H9 (cell line): ENCODE measurements around the gene KCNIP4. TPM values are rescaled to one million over a fixed set of nuclear protein-coding genes. Genes with fewer than 3 reads are reported as not detected.

Experiments used
- DNase-seq: peaks from one replicate; pipeline ENCODE4 v3.0.0-alpha.2; 2017
- H2AFZ ChIP-seq: one replicate; pipeline ENCODE4 v1.6.1; 2013; ENCODE audit warnings: mild to moderate bottlenecking, low read length, control low read depth, moderate library complexity
- H2AK5ac ChIP-seq: 2 replicates; pipeline ENCODE4 v1.6.1; 2013; ENCODE audit warnings: low read length, control low read depth, mixed read lengths; ENCODE audit not compliant: insufficient read length
- H2BK120ac ChIP-seq: one replicate; pipeline ENCODE4 v1.6.1; 2013; ENCODE audit warnings: low read depth, mild to moderate bottlenecking, low read length, control low read depth, inconsistent platforms; ENCODE audit not compliant: poor library complexity, severe bottlenecking
- H2BK12ac ChIP-seq: 2 replicates; pipeline ENCODE4 v1.6.1; 2013; ENCODE audit warnings: low read length, control low read depth, mixed read lengths, low read depth; ENCODE audit not compliant: insufficient read length
- H2BK15ac ChIP-seq: 2 replicates; pipeline ENCODE4 v1.6.1; 2013; ENCODE audit warnings: low read depth, low read length, control low read depth
- H2BK20ac ChIP-seq: one replicate; pipeline ENCODE4 v1.6.1; 2013; ENCODE audit warnings: low read depth, mild to moderate bottlenecking, low read length, control low read depth, inconsistent platforms; ENCODE audit not compliant: poor library complexity, severe bottlenecking
- H2BK5ac ChIP-seq: 2 replicates; pipeline ENCODE4 v1.6.1; 2013; ENCODE audit warnings: low read length, control low read depth, mixed read lengths; ENCODE audit not compliant: insufficient read length
- H3K14ac ChIP-seq: 2 replicates; pipeline ENCODE4 v1.6.1; 2013; ENCODE audit warnings: low read length, control low read depth; ENCODE audit not compliant: insufficient read depth
- H3K18ac ChIP-seq: 2 replicates; pipeline ENCODE4 v1.6.1; 2013; ENCODE audit warnings: low read depth, mild to moderate bottlenecking, mixed read lengths, low read length, control low read depth; ENCODE audit not compliant: insufficient read length
- H3K23ac ChIP-seq: 2 replicates; pipeline ENCODE4 v1.6.1; 2013; ENCODE audit warnings: low read length, control low read depth, mixed read lengths, low read depth; ENCODE audit not compliant: insufficient read length
- H3K23me2 ChIP-seq: 2 replicates; pipeline ENCODE4 v1.6.1; 2013; ENCODE audit warnings: low read depth, mild to moderate bottlenecking, mixed read lengths, low read length, control low read depth; ENCODE audit not compliant: insufficient read length, poor library complexity, severe bottlenecking
- H3K27ac ChIP-seq: 2 replicates; pipeline ENCODE4 v1.5.1; 2013; ENCODE audit warnings: low read length, control low read depth, mixed read lengths, low read depth; ENCODE audit not compliant: insufficient read length
- H3K27me3 ChIP-seq: 2 replicates; pipeline ENCODE4 v1.6.1; 2013; ENCODE audit warnings: low read length, control low read depth, inconsistent platforms; ENCODE audit not compliant: insufficient read depth
- H3K4ac ChIP-seq: 2 replicates; pipeline ENCODE4 v1.6.1; 2013; ENCODE audit warnings: low read depth, mild to moderate bottlenecking, control low read depth, inconsistent platforms, low read length, moderate library complexity
- H3K4me1 ChIP-seq: 2 replicates; pipeline ENCODE4 v1.6.1; 2013; ENCODE audit warnings: low read length, control low read depth, inconsistent platforms; ENCODE audit not compliant: insufficient read depth
- H3K4me2 ChIP-seq: 2 replicates; pipeline ENCODE4 v1.6.1; 2013; ENCODE audit warnings: low read length, control low read depth, mixed read lengths; ENCODE audit not compliant: insufficient read length, insufficient read depth
- H3K56ac ChIP-seq: 2 replicates; pipeline ENCODE4 v1.6.1; 2013; ENCODE audit warnings: low read depth, mild to moderate bottlenecking, mixed read lengths, low read length, control low read depth; ENCODE audit not compliant: insufficient read length
- H3K79me1 ChIP-seq: 2 replicates; pipeline ENCODE4 v1.6.1; 2013; ENCODE audit warnings: low read depth, mild to moderate bottlenecking, moderate library complexity, low read length, control low read depth, inconsistent platforms; ENCODE audit not compliant: insufficient read depth, poor library complexity, severe bottlenecking
- H3K79me2 ChIP-seq: 2 replicates; pipeline ENCODE4 v1.6.1; 2013; ENCODE audit warnings: low read length, control low read depth, inconsistent platforms; ENCODE audit not compliant: insufficient read depth
- H3K9ac ChIP-seq: 2 replicates; pipeline ENCODE4 v1.6.1; 2013; ENCODE audit warnings: low read length, control low read depth, mixed read lengths; ENCODE audit not compliant: insufficient read length; ENCODE audit errors: extremely low read depth
- H3K9me3 ChIP-seq: one replicate; pipeline ENCODE4 v1.6.1; 2013; ENCODE audit warnings: low read depth, low read length, inconsistent platforms; ENCODE audit not compliant: control insufficient read depth
- H3T11ph ChIP-seq: one replicate; pipeline ENCODE4 v1.6.1; 2013; ENCODE audit warnings: mild to moderate bottlenecking, low read length, control low read depth, inconsistent platforms
- H4K20me1 ChIP-seq: one replicate; pipeline ENCODE4 v1.6.1; 2013; ENCODE audit not compliant: control insufficient read depth, insufficient read length, insufficient read depth
- H4K5ac ChIP-seq: 2 replicates; pipeline ENCODE4 v1.6.1; 2013; ENCODE audit warnings: low read depth, mild to moderate bottlenecking, mixed read lengths, low read length, control low read depth; ENCODE audit not compliant: insufficient read length
- H4K8ac ChIP-seq: replicated peaks from 2 replicates; pipeline ENCODE4 v1.6.1; 2013; ENCODE audit warnings: low read length, control low read depth, mixed read lengths, low read depth; ENCODE audit not compliant: insufficient read length
- H4K91ac ChIP-seq: 2 replicates; pipeline ENCODE4 v1.6.1; 2013; ENCODE audit warnings: low read depth, mild to moderate bottlenecking, moderate library complexity, mixed read lengths, low read length, control low read depth; ENCODE audit not compliant: insufficient read length
- H3K27ac Mint-ChIP-seq, 3 experiments: 2 replicates in 2 of 3; 3 replicates in 1 of 3; pipeline ENCODE4 v1.8.0; 2020 to 2021; ENCODE audit warnings: mixed read lengths in 3 of 3, mild to moderate bottlenecking in 1 of 3, moderate library complexity in 1 of 3
- H3K27me3 Mint-ChIP-seq: 2 replicates; pipeline ENCODE4 v1.8.0; 2021; ENCODE audit warnings: low read depth, mild to moderate bottlenecking, moderate library complexity, mixed read lengths
- H3K36me3 Mint-ChIP-seq, 3 experiments: 2 replicates in 2 of 3; 3 replicates in 1 of 3; pipeline ENCODE4 v1.8.0; 2020 to 2021; ENCODE audit warnings: low read depth in 3 of 3, mixed read lengths in 3 of 3; ENCODE audit not compliant: insufficient read depth in 1 of 3
- H3K4me1 Mint-ChIP-seq, 2 experiments: 2 replicates each; pipeline ENCODE4 v1.8.0; 2020; ENCODE audit warnings: mixed read lengths in 2 of 2
- H3K4me3 Mint-ChIP-seq, 2 experiments: 2 replicates in 1 of 2; 3 replicates in 1 of 2; pipeline ENCODE4 v1.8.0; 2020 to 2021; ENCODE audit warnings: mild to moderate bottlenecking in 2 of 2, mixed read lengths in 2 of 2, moderate library complexity in 1 of 2
- H3K9me3 Mint-ChIP-seq, 2 experiments: 2 replicates in 1 of 2; 3 replicates in 1 of 2; pipeline ENCODE4 v1.8.0; 2020; ENCODE audit warnings: mild to moderate bottlenecking in 2 of 2, mixed read lengths in 2 of 2, moderate library complexity in 1 of 2
- WGBS: extraction: QIAGEN DNeasy Blood & Tissue Kit; methylation state at CpG from one replicate; pipeline ENCODE4 v1.1.7; 2013; ENCODE audit warnings: missing lambda C conversion rate, low lambda C conversion rate, mixed read lengths; ENCODE audit not compliant: insufficient read length; ENCODE audit errors: extremely low coverage; 5-methylcytosine and 5-hydroxymethylcytosine counted together
- total RNA-seq: library from RNA; stranded (reverse); gene quantifications from 2 replicates; pipeline ENCODE4 v1.2.1, GENCODE V29; 2021
- TF ChIP-seq, protein P1 (sequence below): fragments of 200-600 bp; sonication (generic); conservative IDR thresholded peaks from 3 replicates; pipeline ENCODE4 v1.8.0; 2021; ENCODE audit warnings: antibody characterized with exemption, mild to moderate bottlenecking

Gene KCNIP4
- total RNA-seq, 1 experiment from 2014 or later = not detected

DNA sequence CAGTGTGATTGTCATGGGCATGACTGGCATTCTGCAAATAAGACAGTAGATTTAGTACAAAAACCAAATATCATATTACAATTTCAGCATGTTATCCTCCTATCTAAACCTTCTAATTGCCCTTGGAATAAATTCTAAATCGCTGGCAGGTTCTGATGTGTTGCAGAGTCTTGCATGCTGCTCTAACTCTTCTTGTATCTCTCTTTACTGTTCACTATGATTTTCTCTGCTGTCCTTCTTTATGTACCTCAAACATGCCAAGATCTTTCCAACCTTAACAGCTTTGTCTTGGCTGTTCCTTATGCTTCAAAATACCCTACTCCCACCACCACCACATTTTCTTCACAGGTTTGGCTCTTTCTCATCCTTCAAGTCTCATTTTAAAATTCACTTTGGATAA is 43.0 kb upstream of the KCNIP4 start:
- H3K27ac Mint-ChIP-seq = no peak overlapping the region
- H2AFZ ChIP-seq = no peak overlapping the region
- no peak overlapping the region for H2AK5ac ChIP-seq
- H3K4ac ChIP-seq = no peak overlapping the region
- H3T11ph ChIP-seq = no peak overlapping the region
- H2BK20ac ChIP-seq = no peak overlapping the region
- no peaks in the 10 kb centered on the region for H3K9me3 ChIP-seq
- no peak overlapping the region for H3K14ac ChIP-seq
- H3K79me2 ChIP-seq = no peaks in the 10 kb centered on the region
- H2BK120ac ChIP-seq = no peak overlapping the region
- H2BK15ac ChIP-seq = no peak overlapping the region
- H3K36me3 Mint-ChIP-seq = peaks cover 1 to 17% (median 5%) of the 10 kb centered on the region in 3 experiments; a peak in 5 of 7 replicates
- H3K23me2 ChIP-seq = no peaks in the 10 kb centered on the region
- no peak overlapping the region for H2BK12ac ChIP-seq
- H3K18ac ChIP-seq = no peak overlapping the region
- no peak overlapping the region for H4K91ac ChIP-seq
- H3K79me1 ChIP-seq = no peaks in the 10 kb centered on the region
- no peak for DNase-seq
- TF ChIP-seq, protein P1, sequence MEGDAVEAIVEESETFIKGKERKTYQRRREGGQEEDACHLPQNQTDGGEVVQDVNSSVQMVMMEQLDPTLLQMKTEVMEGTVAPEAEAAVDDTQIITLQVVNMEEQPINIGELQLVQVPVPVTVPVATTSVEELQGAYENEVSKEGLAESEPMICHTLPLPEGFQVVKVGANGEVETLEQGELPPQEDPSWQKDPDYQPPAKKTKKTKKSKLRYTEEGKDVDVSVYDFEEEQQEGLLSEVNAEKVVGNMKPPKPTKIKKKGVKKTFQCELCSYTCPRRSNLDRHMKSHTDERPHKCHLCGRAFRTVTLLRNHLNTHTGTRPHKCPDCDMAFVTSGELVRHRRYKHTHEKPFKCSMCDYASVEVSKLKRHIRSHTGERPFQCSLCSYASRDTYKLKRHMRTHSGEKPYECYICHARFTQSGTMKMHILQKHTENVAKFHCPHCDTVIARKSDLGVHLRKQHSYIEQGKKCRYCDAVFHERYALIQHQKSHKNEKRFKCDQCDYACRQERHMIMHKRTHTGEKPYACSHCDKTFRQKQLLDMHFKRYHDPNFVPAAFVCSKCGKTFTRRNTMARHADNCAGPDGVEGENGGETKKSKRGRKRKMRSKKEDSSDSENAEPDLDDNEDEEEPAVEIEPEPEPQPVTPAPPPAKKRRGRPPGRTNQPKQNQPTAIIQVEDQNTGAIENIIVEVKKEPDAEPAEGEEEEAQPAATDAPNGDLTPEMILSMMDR = no peak
- no peaks in the 10 kb centered on the region for H3K4me1 ChIP-seq
- no peaks in the 10 kb centered on the region; the same call in 1 of the 2 replicates for H3K27me3 Mint-ChIP-seq
- H3K23ac ChIP-seq = no peak overlapping the region
- H3K56ac ChIP-seq = no peak overlapping the region
- peaks cover 10 to 12% of the 10 kb centered on the region in 2 experiments for H3K9me3 Mint-ChIP-seq
- H3K4me2 ChIP-seq = no peak overlapping the region
- H3K4me3 Mint-ChIP-seq = no peak overlapping the region
- no peaks in the 10 kb centered on the region for H3K4me1 Mint-ChIP-seq
- no peaks in the 10 kb centered on the region for H3K27me3 ChIP-seq
- no peak overlapping the region for H4K5ac ChIP-seq
- no peak overlapping the region for H4K8ac ChIP-seq
- no peaks in the 10 kb centered on the region for H4K20me1 ChIP-seq
- no CpG with 5 or more reads among the region's 1 CpG for WGBS
- no peak overlapping the region for H3K27ac ChIP-seq
- no peak overlapping the region for H2BK5ac ChIP-seq
- no peak overlapping the region for H3K9ac ChIP-seq
